HG03432 (cell line): ENCODE data around the gene CST6.
A peak's percentile ranks its signal among the peaks of the same experiment; 100 is the strongest.
"Not testable (repeated sequence)": the region's sequence is repeated elsewhere in the genome, so short reads cannot be mapped to it uniquely, and the experiment has no call there.

ENCODE experiments used
- ATAC-seq: cut with Tn5 transposase; IDR thresholded peaks from one replicate; pipeline ENCODE4 v1.9.1; 2021; ENCODE audit warnings: mild to moderate bottlenecking, moderate library complexity; ENCODE audit not compliant: unreplicated experiment

CST6 gene

DNA sequence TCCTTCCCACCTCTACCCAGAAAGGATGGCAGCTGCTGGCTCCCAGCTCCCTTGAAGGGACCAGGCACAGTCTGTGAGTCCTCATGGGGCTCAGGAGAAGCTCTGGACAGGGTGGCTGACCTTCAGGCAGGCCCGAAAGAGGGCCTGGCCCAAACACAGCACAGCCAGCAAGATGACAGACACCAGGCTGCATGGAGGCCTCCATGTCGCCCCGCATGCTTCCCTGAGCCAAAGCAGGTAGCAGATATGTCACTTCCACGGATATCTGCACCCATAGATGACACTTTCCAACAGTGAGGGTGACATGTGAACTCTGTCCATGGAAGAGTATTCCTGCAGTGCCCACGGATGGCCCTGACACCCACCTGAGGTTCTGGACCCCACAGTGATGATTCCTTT is 28.2 kb upstream of the CST6 start:
- ATAC-seq: no peak

DNA sequence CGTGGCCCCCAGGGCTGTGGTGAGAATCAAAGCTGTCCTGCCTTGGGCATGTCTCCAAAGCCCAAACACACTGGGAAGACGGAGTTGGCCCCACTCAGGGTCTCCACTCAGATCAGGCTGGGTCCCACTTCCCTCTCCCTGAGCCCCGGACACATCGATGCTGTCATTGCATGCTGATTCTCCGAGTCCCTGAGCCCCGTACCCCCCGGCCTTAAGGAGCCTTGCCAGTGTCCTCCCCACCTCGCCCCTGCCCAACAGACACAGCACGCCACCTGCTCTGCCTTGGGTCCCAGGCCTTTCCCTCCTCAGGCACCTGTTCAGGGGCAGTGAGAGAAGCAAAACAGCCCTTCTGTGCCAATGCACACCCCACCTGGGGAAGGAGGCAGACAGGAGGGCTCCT is 24.5 kb upstream of the CST6 start:
- no peak for ATAC-seq

DNA sequence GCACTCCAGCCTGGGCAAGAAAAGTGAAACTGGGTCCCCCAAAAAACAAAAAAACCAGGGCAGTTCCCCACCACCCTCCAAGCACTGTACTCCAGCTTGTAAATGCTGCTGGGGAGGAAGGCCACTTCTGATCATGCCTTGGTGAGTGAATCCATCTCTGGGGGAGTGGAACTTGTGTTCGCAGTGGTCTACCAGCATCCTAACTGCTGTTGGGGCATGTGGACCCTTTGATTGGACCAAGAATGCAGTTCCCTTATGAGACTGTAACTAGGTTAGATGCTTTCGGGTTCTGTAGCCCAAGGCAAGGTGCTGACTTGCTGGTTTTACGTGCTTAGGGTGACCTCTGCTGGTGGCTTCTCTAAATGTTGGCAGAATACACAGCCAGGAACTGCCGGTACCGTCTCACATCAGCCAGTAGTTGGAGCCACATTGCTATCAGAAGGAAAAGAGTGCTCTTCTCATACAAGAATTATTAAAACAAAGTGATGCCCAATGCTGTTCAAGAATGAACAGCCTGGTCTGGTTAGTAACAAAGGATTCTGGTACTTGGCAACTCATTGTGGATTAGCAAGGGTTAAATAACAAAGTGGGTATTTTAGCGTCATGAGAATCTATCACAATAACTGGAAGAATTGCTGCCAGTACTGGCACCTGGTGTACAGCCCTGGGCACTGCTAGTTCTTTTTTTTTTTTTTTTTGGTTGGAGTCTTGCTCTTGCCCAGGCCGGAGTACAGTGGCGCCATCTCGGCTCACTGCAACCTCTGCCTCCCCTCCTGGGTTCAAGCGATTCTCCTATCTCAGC is 22.8 kb upstream of the CST6 start:
- ATAC-seq: peak; percentile 86

DNA sequence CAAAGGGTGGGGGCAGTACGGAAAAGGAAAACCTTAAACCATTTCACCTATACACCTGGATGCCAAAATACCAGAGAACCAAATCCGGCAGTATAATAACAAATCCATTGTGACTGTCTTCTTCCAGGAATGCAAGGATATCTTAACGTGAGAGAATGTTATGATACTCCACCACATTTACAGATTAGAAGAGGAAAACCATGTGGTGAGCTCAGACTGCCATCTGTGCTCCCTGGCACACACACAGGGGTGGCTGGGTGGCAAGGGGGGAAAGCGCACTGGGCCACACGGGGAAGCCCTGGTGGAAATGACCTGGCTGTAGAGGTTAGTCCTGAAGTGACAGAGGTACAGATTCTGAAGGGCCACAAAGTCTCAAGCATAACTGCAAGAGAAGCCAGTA is 19.8 kb upstream of the CST6 start:
- no peak for ATAC-seq

DNA sequence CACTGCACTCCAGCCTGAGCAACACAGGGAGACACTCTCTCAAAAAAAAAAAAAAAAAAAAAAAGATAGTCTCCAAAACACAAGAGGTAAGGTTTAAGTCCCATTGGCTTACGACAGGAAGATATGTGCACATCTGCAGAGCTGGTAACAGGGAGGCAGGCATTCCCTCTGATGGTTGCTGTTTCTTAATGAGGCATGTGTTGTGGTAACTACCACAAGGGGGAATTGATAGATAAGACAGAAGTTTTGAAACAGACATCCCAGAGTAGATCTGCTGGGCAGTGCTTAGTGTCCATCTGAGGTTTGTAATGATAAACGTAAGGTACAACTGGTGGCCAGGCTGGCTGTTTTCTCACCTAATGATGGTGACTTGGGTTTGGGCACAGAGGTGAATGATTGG is 14.5 kb upstream of the CST6 start:
- no peak for ATAC-seq

DNA sequence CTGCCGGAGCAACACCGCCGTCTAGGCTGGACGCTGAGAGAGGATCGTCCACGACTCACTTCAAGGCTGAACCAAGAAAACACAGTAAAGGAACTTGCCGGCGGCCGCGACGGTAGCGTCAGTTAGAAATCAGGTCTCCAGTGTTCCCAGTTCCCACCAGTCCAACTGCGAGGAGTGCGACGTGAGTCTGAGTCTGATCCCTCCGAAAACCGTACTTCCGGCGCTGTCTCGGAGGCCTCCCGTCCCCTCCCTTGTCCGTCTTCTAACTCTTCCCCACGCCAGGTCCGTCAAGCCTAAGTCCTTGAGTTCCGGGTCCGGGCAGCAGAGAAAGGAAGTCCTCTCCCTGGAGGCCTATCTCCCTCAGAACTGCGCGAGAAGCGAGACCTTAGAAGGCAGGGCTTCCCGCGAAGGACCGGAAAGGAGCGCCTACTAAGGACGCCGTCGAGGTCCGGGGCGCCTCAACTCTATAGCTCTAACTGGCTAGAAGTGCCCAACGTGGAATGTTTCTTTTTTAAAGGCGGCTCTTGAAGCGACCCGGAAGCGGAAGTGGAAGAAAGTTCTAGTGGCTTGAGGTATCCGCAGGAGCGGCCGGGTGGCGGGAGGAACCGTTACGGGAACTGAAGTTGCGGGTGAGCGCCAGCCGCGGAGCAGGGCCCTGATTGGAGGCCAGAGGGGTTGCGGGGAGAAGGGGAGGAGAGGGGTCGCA is 9.7 kb upstream of the CST6 start, which contains the start of the genes BANF1 and EIF1AD:
Gene BANF1, plus strand, starts transcription at position 562 of the 706 bp plus-strand sequence. CDS start 748 bp downstream, outside the sequence.
Gene EIF1AD, minus strand, starts transcription at position 216 of the 706 bp plus-strand sequence. CDS start 1,768 bp downstream, outside the sequence.
- ATAC-seq: peak; percentile 73

DNA sequence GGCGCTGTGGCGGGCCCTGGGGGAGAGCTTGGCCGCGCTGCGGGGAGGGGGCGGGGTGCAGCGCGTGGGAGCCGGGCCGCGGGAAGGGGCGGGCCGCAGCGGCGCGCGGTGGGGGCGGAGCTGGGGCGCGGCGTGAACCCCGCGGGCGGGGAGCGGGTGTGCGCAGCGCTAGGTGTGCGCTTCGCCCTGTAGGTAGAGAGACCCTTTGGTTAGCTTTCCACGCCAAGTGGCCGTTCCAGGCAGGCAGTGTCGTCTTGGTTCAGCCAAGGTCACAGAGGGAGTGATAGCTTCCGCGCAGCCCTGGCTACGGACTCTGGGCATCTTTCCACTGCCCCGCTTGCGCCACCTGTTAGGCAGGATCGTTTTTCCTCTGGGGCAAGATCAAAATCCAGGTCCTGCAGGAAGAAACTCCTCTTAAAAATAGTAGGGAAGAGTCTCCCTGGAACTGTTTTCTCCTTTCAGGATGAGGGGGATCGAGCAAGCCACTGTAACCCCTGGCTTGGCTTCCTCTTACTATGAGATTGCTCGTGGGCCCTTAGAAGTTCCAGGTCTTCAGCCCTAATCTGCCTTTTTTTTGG is 9.1 kb upstream of the CST6 start:
- ATAC-seq: peak; percentile 57

DNA sequence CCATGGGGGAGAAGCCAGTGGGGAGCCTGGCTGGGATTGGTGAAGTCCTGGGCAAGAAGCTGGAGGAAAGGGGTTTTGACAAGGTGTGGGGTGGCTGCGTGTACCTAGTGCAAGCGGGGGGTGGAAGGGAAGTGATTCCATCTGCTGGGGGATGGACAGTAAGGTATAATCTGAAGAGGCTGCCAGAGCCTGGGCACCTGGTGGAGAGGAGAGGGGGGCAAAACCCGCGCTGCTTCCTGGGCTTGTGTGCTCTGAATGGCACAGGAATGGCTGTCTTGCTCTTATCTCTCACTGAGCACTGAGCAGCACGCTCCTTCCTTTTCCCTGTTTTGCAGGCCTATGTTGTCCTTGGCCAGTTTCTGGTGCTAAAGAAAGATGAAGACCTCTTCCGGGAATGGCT is 8.5 kb upstream of the CST6 start:
- no peak for ATAC-seq

DNA sequence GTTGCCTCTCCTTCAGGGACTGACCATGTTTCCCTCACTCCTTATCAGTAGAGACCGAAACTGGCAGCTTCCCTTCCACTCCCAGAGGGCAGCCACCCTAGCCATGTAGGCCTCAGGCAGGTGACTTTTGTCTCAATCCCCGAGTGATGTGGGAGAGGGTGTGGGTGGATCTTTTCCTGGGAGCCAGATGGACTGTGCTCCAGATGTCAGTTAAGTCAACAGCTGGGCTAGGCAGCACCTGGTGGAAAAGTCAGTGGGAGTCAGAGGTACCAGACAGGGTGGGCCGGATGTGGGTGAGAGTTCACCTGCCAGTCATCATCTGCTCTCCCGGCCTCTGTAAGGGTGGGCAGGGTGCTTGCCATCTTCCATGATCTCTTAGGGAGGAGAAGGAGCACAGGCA is 7.6 kb upstream of the CST6 start:
- ATAC-seq: no peak

DNA sequence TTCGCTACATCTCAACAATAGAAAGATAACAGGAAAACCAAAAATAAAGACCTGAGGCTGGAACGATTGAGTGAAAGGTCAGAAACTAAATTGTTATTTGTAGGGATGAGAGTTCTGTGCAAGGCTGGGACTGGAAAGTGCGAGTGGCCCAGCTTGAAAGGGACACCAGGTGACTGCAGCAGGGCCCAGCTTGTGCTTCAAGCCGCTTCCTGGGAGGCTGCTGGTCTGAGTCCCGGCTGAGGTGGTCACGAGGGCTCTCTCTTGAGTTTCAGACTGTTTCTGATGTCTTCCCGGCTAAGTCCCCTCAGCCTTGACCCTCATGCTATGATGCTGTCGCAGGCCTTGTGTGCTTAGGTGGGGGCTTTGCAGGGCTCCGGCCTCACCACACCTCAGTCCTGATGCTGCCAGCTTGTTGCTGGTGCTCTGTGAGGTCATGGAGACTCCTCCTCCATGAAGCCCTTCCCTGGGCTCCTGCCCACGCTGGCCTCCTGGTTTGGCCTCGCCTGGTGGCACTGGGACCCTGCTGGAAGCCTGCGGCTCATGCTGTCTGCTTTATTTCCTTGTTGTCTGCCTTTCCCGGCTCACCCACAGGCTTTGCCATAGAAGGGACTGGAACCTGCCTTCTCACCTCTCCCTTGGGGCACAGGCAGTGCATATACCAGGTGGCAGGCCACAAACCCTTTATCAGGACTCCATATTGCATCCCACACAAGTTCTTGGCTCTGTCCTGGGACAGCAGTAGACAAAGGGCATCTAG is 5.5 kb upstream of the CST6 start:
- ATAC-seq: no peak

DNA sequence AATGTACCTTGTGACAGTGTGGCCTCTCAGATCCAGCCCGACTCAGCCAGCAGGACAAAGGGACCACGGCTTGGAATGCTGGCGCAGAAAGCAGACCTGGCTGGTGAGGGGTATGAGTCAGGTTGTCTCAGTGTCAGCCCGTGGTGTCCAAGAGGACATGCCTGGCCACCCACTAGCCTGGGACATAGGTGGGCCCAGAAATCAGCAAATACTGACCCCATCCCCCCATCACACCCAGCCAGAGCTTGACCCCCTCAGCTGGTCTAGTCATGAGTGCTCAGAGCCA is 5.0 kb upstream of the CST6 start:
- ATAC-seq: no peak

DNA sequence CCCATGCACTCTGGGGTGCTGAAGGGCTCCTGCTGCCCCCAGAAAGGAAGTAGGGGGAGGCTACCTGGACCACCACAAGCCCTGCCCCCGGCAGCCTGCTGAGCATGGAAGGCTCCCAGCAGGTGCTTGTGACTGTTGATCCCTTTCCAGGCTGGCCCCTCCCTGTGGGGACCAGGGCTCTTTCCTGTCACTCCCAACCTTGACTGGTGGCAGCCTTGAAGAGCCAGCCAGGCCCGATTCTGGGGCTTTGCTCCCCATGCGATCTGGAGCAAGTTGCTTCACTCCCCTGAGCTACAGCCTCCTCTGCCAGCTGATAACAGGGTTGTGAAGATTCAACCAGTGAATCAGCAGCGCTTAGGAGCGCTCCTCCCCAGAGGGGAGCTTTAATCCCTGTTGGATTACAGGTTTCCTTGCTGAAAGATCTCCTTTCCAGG is 4.6 kb upstream of the CST6 start:
- no peak for ATAC-seq

DNA sequence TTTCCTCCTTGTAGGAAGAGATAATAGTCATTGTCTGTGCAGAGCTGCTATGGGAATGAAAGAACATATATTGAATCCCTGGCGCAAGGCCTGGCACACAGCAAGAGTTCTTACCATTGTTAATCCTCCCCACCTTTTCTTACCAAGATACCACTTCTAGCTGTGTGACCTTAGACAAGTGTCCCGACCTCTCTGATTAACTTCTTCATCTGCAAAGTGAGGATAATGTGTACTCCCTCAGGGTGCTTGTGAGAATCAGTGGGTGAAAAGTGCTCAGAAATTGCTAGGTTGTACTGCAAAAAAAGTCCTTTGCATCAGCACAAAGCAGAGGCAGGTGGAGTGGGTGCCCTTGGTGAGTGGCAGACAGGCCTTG is 3.7 kb upstream of the CST6 start:
- ATAC-seq: no peak

DNA sequence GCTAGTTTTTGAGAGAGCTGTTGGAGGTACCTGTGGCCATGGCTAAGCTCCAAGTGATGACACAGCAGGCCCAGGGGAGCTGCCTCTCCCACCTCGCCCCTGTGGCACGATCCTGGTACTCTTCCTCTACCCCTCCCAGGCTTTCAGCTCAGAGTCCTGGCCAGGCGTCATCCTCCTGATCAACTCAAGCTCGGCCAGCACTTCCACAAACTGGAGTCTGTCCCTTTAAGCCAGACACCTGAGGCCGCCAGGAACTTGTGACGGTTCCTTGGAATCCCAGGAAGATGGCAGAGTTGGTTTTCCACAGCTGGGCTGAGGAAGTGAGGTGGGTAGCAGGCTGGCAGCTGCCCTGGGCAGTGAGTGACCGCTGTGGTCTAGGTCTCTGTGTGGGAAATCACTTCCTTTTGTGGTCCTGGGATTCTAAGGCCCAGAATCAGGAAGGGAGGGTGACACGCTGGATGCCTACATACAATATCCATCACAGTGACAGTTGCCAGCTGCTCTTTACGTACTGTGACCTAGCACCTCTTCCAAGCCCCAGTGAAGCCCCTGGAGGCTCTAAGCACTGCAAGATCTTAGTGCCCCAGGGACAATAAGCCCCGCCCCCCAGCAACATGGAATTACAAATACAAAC is 3.2 kb upstream of the CST6 start:
- ATAC-seq: no peak

DNA sequence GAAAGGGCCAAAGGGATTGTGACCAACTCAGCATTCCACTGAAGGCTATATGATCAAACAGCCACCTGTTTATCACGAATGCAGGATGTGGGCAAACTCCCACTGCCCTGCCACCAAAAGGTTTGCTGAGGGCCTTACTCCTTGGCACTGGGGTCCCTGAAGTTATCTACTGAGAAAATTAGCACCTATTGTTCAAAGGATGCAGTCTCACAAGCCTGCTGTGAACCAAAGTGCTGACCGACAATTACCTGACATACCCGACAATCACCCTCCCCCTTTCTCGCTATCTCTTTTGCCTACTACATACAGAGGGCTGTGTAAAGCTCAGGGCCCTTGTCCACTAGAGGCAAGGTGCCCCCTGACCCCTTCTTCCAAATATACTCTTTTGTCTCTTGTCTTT is 1.8 kb upstream of the CST6 start:
- not testable (repeated sequence) for ATAC-seq

DNA sequence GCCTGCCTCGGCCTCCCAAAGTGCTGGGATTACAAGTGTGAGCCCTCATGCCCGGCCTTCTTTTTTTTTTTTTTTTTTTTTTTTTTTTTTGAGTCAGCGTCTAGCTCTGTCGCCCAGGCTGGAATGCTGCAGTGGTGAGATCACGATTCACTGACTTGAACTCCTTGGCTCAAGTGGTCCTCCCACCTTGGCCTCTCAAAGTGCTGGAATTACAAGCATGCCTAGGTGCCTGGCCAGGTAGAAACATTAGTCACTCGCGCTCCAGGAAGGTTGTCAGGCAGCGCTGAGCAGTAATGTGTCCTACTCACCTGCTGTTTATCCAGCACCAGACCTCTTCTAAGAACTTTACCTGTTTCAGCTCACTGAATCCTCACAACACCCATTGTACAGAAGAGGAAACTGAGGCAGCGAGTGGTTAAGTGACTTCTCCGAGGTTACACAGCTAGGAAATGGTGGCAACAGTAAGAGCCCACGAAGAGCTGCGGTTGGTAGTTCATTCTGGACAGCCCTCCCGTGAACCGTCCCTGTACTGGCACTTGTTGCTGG is 496 bp upstream of the CST6 start:
- ATAC-seq: no peak

DNA sequence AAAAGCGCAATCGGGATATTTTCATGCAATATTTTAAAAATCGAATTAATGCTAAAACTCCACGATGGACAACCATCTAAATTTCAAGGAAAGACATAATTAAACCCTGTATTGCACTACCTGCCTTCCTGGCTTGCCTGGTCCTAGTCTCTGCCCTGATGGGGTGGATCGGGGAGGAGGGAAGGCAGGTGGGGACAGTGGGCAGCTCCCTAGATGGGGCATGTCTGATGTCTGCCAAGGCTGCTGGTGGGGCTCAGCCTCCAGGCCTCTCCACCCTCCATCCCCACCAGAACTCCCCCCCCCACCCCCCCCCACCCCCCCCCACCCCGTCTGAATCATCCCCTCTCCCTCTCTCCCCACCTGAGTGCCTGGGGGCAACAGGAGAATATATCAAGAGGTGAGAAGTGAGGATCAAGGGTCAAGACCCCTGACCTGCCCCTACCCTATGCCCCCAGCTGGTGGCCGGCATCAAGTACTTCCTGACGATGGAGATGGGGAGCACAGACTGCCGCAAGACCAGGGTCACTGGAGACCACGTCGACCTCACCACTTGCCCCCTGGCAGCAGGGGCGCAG is 650 bp downstream of the CST6 start:
- no peak for ATAC-seq

DNA sequence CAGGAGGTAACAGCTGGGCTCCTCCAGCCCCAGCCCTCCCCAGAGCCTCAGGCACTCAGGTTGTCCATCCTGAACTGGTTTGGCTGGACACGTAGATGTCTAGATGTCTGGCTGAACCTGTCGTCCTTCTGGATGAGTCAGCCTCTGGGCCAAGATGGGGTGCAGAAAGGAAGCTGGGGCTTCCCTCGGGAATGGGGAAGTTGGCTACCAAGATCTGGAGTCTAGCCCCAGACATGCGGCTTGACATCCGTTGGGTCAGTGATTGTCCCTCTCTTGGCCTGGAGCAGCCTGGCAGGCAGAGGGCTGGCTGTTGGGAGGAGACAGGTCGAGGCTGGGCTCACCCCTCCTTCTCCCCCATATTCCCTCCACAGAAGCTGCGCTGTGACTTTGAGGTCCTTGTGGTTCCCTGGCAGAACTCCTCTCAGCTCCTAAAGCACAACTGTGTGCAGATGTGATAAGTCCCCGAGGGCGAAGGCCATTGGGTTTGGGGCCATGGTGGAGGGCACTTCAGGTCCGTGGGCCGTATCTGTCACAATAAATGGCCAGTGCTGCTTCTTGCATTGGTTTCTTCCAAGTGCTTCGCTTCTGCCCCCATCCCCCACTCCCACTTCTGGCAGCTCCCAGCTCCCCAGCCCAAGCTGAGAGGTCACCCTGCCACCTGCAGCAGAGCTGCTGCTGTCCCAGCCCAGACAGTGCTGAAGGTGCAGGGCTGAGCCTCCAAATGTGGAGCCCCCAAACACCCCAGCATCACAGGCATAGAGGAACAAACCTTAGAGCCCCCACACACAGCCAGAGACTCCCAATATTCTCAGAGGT is 1.3 kb downstream of the CST6 start:
- ATAC-seq: no peak

DNA sequence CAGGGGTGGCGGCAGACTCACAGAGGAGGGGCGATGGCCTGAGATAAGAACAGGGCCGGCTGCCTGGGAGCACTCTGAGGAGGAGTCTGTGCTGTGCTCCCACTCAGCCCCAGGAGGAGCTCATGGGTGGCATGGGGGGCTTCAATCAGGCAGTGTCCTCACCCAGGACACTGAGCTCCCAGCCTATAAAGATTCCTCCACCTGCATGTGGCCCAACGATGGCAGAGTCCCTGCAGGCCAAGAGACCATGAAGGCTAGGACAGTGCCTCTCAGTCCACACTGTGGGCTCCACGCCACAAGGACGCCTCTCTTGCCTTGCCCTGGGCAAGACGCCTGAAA is 1.9 kb downstream of the CST6 start:
- ATAC-seq: no peak
